Cardiac fibroblast (primary cell): Measurements from ENCODE around the gene CSTPP1.

Source experiments
- DNase-seq, 2 donors: peaks; one replicate each; pipeline versions ENCODE4 v3.0.0 to v3.0.0-alpha.2; 2010; ENCODE audit warnings: low read depth in 2 of 2
- H3K4me3 ChIP-seq, 2 donors: replicated peaks in 1 of 2; 1 replicate in 1 of 2; 2 replicates in 1 of 2; pipeline ENCODE4 v1.5.1; 2011; ENCODE audit warnings: low read depth in 2 of 2, low read length in 2 of 2, mild to moderate bottlenecking in 2 of 2, moderate library complexity in 1 of 2
- TF ChIP-seq, protein P1 (sequence below): IDR thresholded peaks from one replicate; pipeline ENCODE4 v1.5.1; 2011; ENCODE audit warnings: low read depth, mild to moderate bottlenecking, low read length, inconsistent platforms

The CSTPP1 gene

DNA sequence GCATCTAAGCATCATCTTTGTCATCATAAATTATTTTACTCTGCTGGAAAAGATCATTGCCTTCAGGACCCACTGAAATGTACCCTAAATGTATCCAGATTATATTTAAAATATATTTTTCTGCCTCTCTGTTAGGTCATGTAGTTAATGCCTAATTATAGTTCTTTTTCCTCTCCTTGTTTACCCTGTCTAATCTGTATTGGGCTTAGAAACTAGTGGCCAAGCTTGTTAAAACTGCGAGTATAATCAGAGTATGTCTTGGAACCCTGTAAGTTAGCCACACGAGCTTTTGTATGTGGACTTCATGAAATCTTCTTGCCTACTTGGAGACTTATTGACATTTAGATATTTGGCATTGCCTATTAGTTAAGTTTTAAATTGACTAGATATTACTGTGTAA, 184.5 kb downstream of the CSTPP1 start:
- TF ChIP-seq, protein P1, sequence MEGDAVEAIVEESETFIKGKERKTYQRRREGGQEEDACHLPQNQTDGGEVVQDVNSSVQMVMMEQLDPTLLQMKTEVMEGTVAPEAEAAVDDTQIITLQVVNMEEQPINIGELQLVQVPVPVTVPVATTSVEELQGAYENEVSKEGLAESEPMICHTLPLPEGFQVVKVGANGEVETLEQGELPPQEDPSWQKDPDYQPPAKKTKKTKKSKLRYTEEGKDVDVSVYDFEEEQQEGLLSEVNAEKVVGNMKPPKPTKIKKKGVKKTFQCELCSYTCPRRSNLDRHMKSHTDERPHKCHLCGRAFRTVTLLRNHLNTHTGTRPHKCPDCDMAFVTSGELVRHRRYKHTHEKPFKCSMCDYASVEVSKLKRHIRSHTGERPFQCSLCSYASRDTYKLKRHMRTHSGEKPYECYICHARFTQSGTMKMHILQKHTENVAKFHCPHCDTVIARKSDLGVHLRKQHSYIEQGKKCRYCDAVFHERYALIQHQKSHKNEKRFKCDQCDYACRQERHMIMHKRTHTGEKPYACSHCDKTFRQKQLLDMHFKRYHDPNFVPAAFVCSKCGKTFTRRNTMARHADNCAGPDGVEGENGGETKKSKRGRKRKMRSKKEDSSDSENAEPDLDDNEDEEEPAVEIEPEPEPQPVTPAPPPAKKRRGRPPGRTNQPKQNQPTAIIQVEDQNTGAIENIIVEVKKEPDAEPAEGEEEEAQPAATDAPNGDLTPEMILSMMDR = no peak
- no peak overlapping the region for H3K4me3 ChIP-seq
- no peak for DNase-seq

DNA sequence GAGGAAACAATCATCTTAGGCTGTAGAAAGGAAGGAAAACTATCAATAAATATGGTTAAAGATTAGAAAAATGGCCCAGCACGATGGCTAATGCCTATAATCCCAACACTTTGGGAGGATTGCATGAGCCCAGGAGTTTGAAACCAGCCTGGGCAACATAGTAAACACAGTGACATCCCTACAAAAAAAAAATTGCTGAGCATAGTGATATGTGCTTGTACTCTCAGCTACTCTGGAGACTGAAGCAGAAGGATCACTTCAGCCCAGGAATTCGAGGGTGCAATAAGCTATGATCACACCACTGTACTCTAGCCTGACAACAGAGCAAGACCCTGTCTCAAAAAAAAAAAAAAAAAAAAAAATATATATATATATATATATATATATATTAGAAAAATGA, 185.2 kb downstream of the CSTPP1 start:
- no peak for DNase-seq
- no peak overlapping the region for H3K4me3 ChIP-seq
- TF ChIP-seq, protein P1 = no peak

DNA sequence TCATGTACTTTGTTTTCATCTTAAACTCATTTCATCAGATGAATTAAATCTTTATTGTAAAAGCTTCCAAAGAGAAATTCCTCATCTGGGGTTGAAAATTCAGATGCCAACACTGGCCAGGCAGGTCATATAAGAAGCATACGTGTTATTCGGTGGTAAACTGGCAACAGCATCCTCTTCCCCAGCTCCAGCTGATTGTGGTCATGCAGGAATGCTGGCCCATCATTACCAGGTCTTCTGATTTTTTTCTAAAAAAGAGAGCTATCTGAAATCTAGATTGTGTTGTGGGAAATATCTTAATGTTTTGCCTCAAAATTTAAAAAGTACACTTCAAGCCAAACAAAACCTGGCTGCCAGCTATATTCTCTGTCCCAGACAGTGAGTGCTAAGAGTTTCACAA, 186.5 kb downstream of the CSTPP1 start:
- DNase-seq = peak in 1 of 2 donors; percentile 20
- H3K4me3 ChIP-seq = no peak overlapping the region
- TF ChIP-seq, protein P1 = no peak

- DNase-seq = peak in 1 of 2 donors; percentile 9
- TF ChIP-seq, protein P1 = no peak
- no peak overlapping the region for H3K4me3 ChIP-seq
Observed at GRCh38 chr11:47124675-47125074, 188.1 kb downstream of the CSTPP1 start.

DNA sequence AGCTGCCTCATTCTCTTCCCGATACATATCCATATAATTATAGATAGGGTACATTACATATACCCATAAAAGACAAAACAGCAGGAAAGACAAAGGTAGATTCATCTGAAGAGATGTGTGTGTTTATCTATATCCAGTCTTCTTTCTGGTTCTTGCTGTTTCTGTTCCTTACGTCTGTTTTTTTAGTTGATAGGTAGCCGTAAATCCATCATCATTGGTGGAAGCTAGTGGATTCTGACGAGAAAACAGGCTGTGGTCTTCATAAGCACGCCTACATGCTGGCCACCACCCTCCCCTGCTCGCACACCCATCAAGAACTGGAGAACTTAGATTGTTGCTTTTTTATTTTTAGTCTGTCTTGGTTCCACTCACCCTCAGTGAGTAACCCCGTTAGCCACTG, 188.5 kb downstream of the CSTPP1 start:
- H3K4me3 ChIP-seq = no peak overlapping the region
- TF ChIP-seq, protein P1 = no peak
- no peak for DNase-seq

DNA sequence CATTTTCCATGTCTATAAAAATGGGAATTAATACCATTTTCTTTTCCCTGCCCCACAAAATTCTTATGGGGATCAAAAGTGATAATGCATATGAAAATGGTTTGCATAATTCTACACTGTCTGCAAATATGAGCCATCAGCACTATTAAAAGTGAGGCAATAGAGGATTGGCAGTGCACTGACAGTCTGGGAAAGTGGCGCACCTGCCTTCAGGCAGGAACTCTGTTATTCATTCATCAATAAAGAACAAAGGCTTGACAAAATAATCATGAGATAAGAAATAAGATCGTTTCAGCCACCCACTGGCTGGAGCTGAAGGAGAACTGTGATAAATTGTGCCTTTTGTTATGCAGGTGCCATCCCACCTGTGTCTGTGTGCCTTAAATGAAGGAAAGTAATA, 190.7 kb downstream of the CSTPP1 start:
- DNase-seq = no peak
- H3K4me3 ChIP-seq = no peak overlapping the region
- TF ChIP-seq, protein P1 = no peak

- no peak overlapping the region for H3K4me3 ChIP-seq
- TF ChIP-seq, protein P1 = no peak
- DNase-seq = no peak
Observed at GRCh38 chr11:47130543-47130942, 194.0 kb downstream of the CSTPP1 start.
